ENCODE measurements around the gene COG4. TPM values are rescaled to one million over a fixed set of nuclear protein-coding genes. Genes with fewer than 3 reads are reported as not detected.
A peak's percentile ranks its signal among the peaks of the same experiment; 100 is the strongest.

COG4 gene
- total RNA-seq, 1 donor from 2014 or later, result 45.3 TPM

GRCh38 chr16:70444249-70445063, 78.9 kb downstream of the COG4 start:
- no peak for TF ChIP-seq CTCF (IDR thresholded peaks at IDR 0.05; ENCODE audit: insufficient read depth, low read length, severe bottlenecking)
- no peak overlapping the region for H3K4me3 ChIP-seq (ENCODE audit: low read depth, low read length)
- FAIRE-seq, result no peak
- no peak for DNase-seq (ENCODE audit: low read depth)
- H3K27me3 ChIP-seq (ENCODE audit: control insufficient read depth, insufficient read depth, low read length), result no peaks in the 10 kb centered on the region
- no peaks in the 10 kb centered on the region for H3K36me3 ChIP-seq (ENCODE audit: control insufficient read depth, insufficient read depth, low read length)

DNA sequence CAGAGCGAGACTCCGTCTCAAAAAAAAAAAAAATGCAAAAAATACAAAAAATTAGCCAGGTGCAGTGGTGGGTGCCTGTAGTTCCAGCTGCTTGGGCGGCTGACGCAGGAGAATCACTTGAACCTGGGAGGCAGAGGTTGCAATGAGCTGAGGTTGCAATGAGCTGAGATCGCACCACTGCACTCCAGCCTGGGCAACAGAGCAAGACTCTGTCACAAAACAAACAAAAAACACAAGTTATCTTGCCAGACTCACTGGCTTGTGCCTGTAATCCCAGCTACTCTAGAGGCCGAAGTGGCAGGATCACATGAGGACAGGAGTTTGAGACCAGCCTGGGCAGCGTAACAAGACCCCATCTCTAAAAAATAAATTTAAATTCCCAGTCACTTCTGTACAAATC, 81.0 kb downstream of the COG4 start:
- no peaks in the 10 kb centered on the region for H3K36me3 ChIP-seq (ENCODE audit: control insufficient read depth, insufficient read depth, low read length)
- no peak for DNase-seq (ENCODE audit: low read depth)
- FAIRE-seq, result no peak

GRCh38 chr16:70441406-70441990, 81.9 kb downstream of the COG4 start:
- FAIRE-seq (no peak), DNase-seq (ENCODE audit: low read depth) (no peak)
- Histone ChIP-seq H3K36me3 (ENCODE audit: control insufficient read depth, insufficient read depth, low read length) (no peaks in the 10 kb centered on the region), H3K4me3 (ENCODE audit: low read depth, low read length) (no peak overlapping the region), H3K27me3 (ENCODE audit: control insufficient read depth, insufficient read depth, low read length) (no peaks in the 10 kb centered on the region)
- TF ChIP-seq CTCF (IDR thresholded peaks at IDR 0.05; ENCODE audit: insufficient read depth, low read length, severe bottlenecking), result no peak

More for the DNA sequence above, 81.0 kb downstream of the COG4 start:
- Histone ChIP-seq H3K4me3 (ENCODE audit: low read depth, low read length) (no peak overlapping the region), H3K27me3 (ENCODE audit: control insufficient read depth, insufficient read depth, low read length) (no peaks in the 10 kb centered on the region)
- no peak for TF ChIP-seq CTCF (IDR thresholded peaks at IDR 0.05; ENCODE audit: insufficient read depth, low read length, severe bottlenecking)

GRCh38 chr16:70440009-70440692, 83.2 kb downstream of the COG4 start:
- FAIRE-seq (no peak), DNase-seq (ENCODE audit: low read depth) (no peak)
- H3K36me3 ChIP-seq (ENCODE audit: control insufficient read depth, insufficient read depth, low read length), result no peaks in the 10 kb centered on the region
- no peak for TF ChIP-seq CTCF (IDR thresholded peaks at IDR 0.05; ENCODE audit: insufficient read depth, low read length, severe bottlenecking)
- no peak overlapping the region for H3K4me3 ChIP-seq (ENCODE audit: low read depth, low read length)
- H3K27me3 ChIP-seq (ENCODE audit: control insufficient read depth, insufficient read depth, low read length), result no peaks in the 10 kb centered on the region

GRCh38 chr16:70438969-70439862, 84.1 kb downstream of the COG4 start, which contains the start of gene ST3GAL2:
Gene ST3GAL2 (minus strand): TSS chr16:70439100. CDS start chr16:70398530, 40,570 bp downstream.
- FAIRE-seq (no peak), DNase-seq (ENCODE audit: low read depth) (peak; percentile 61)
- no peak for TF ChIP-seq CTCF (IDR thresholded peaks at IDR 0.05; ENCODE audit: insufficient read depth, low read length, severe bottlenecking)
- no peaks in the 10 kb centered on the region for H3K27me3 ChIP-seq (ENCODE audit: control insufficient read depth, insufficient read depth, low read length)
- H3K4me3 ChIP-seq (ENCODE audit: low read depth, low read length), result peak within 1 kb of the TSS; percentile 58
- no peaks in the 10 kb centered on the region for H3K36me3 ChIP-seq (ENCODE audit: control insufficient read depth, insufficient read depth, low read length)
